ENCODE results near the gene SFI1. TPM values are rescaled to one million over a fixed set of nuclear protein-coding genes. Genes with fewer than 3 reads are reported as not detected.
"Not testable (repeated sequence)": the region's sequence is repeated elsewhere in the genome, so short reads cannot be mapped to it uniquely, and the experiment has no call there.

SFI1 gene
- total RNA-seq, 1 donor from 2014 or later: 40.6 TPM

- no peaks in the 10 kb centered on the region for H3K27me3 Mint-ChIP-seq (ENCODE audit: unreplicated experiment)
- no peak overlapping the region for H3K4me3 Mint-ChIP-seq (ENCODE audit: unreplicated experiment)
- no peak for DNase-seq (ENCODE audit: extremely low spot score, unreplicated experiment)
Measured at GRCh38 chr22:31544481-31545480, 48.4 kb downstream of the SFI1 start.

GRCh38 chr22:31550871-31551370, 54.6 kb downstream of the SFI1 start:
- Mint-ChIP-seq H3K4me3 (ENCODE audit: unreplicated experiment) (no peak overlapping the region), H3K36me3 (ENCODE audit: unreplicated experiment) (peaks cover 2% of the 10 kb centered on the region), H3K27ac (ENCODE audit: unreplicated experiment) (no peak overlapping the region)

More at GRCh38 chr22:31544481-31545480, 48.4 kb downstream of the SFI1 start:
- Mint-ChIP-seq H3K4me1 (ENCODE audit: unreplicated experiment) (no peaks in the 10 kb centered on the region), H3K9me3 (ENCODE audit: unreplicated experiment) (no peaks in the 10 kb centered on the region), H3K36me3 (ENCODE audit: unreplicated experiment) (peaks cover 2% of the 10 kb centered on the region), H3K27ac (ENCODE audit: unreplicated experiment) (no peak overlapping the region)
- TF ChIP-seq CTCF (IDR thresholded peaks at IDR 0.05): no peak

GRCh38 chr22:31556627-31557203, 60.4 kb downstream of the SFI1 start:
- no peaks in the 10 kb centered on the region for H3K36me3 Mint-ChIP-seq (ENCODE audit: unreplicated experiment)

More at GRCh38 chr22:31550871-31551370, 54.6 kb downstream of the SFI1 start:
- Mint-ChIP-seq H3K9me3 (ENCODE audit: unreplicated experiment) (no peaks in the 10 kb centered on the region), H3K4me1 (ENCODE audit: unreplicated experiment) (no peaks in the 10 kb centered on the region), H3K27me3 (ENCODE audit: unreplicated experiment) (no peaks in the 10 kb centered on the region)
- no peak for DNase-seq (ENCODE audit: extremely low spot score, unreplicated experiment)
- TF ChIP-seq CTCF (IDR thresholded peaks at IDR 0.05): no peak

GRCh38 chr22:31558546-31558945, 62.2 kb downstream of the SFI1 start:
- H3K9me3 Mint-ChIP-seq (ENCODE audit: unreplicated experiment); DNase-seq (ENCODE audit: extremely low spot score, unreplicated experiment); H3K27me3 Mint-ChIP-seq (ENCODE audit: unreplicated experiment); H3K36me3 Mint-ChIP-seq (ENCODE audit: unreplicated experiment); H3K4me3 Mint-ChIP-seq (ENCODE audit: unreplicated experiment); H3K27ac Mint-ChIP-seq (ENCODE audit: unreplicated experiment): not testable (repeated sequence)
- H3K4me1 Mint-ChIP-seq (ENCODE audit: unreplicated experiment): peaks cover 14% of the 10 kb centered on the region

More at GRCh38 chr22:31556627-31557203, 60.4 kb downstream of the SFI1 start:
- Mint-ChIP-seq H3K27ac (ENCODE audit: unreplicated experiment) (no peak overlapping the region), H3K9me3 (ENCODE audit: unreplicated experiment) (no peaks in the 10 kb centered on the region), H3K4me1 (ENCODE audit: unreplicated experiment) (peaks cover 8% of the 10 kb centered on the region), H3K27me3 (ENCODE audit: unreplicated experiment) (no peaks in the 10 kb centered on the region), H3K4me3 (ENCODE audit: unreplicated experiment) (no peak overlapping the region)
- DNase-seq (ENCODE audit: extremely low spot score, unreplicated experiment): no peak
- TF ChIP-seq CTCF (IDR thresholded peaks at IDR 0.05): peak; percentile 71

GRCh38 chr22:31561238-31561887, 65.0 kb downstream of the SFI1 start:
- Mint-ChIP-seq H3K27ac (ENCODE audit: unreplicated experiment) (peak overlapping the region; percentile 73), H3K4me1 (ENCODE audit: unreplicated experiment) (peaks cover 14% of the 10 kb centered on the region), H3K4me3 (ENCODE audit: unreplicated experiment) (no peak overlapping the region), H3K27me3 (ENCODE audit: unreplicated experiment) (no peaks in the 10 kb centered on the region), H3K36me3 (ENCODE audit: unreplicated experiment) (peaks cover 2% of the 10 kb centered on the region), H3K9me3 (ENCODE audit: unreplicated experiment) (no peaks in the 10 kb centered on the region)
- TF ChIP-seq CTCF (IDR thresholded peaks at IDR 0.05): peak; percentile 90
- DNase-seq (ENCODE audit: extremely low spot score, unreplicated experiment): peak; percentile 91

Measured in osteocyte (in vitro differentiated cells).